WTC11 (cell line): Measurements from ENCODE around the gene MSI2.

Experiments used
- AFF4 ChIP-seq: sonication (generic); formaldehyde crosslinking; IDR thresholded peaks from 2 replicates; pipeline ENCODE4 v1.8.1; 2023; ENCODE audit warnings: mild to moderate bottlenecking, missing genetic modification reagents, borderline replicate concordance
- ATF1 ChIP-seq: sonication (generic); formaldehyde crosslinking; IDR thresholded peaks from 2 replicates; pipeline ENCODE4 v1.8.1; 2023; ENCODE audit warnings: mild to moderate bottlenecking, moderate library complexity, missing genetic modification reagents
- CDX4 ChIP-seq: fragments of 250-450 bp; sonication (Bioruptor Pico); IDR thresholded peaks from 2 replicates; pipeline ENCODE4 v1.9.0; 2021; ENCODE audit warnings: moderate library complexity, mild to moderate bottlenecking, inconsistent platforms, borderline replicate concordance
- ELF4 ChIP-seq: sonication (generic); formaldehyde crosslinking; IDR thresholded peaks from 2 replicates; pipeline ENCODE4 v1.8.1; 2022; ENCODE audit warnings: low read depth, mild to moderate bottlenecking, moderate library complexity, missing genetic modification reagents
- GABPB1 ChIP-seq: sonication (generic); formaldehyde crosslinking; IDR thresholded peaks from 2 replicates; pipeline ENCODE4 v1.8.1; 2023; ENCODE audit warnings: mild to moderate bottlenecking, missing genetic modification reagents
- HMGA2 ChIP-seq: fragments of 250-450 bp; sonication (Bioruptor Pico); IDR thresholded peaks from 2 replicates; pipeline ENCODE4 v1.4.0; 2021; ENCODE audit warnings: mild to moderate bottlenecking, moderate library complexity
- MYBL2 ChIP-seq: sonication (generic); formaldehyde crosslinking; IDR thresholded peaks from 2 replicates; pipeline ENCODE4 v1.8.1; 2023; ENCODE audit warnings: mild to moderate bottlenecking, moderate library complexity, missing genetic modification reagents
- PREB ChIP-seq: sonication (generic); formaldehyde crosslinking; IDR thresholded peaks from 2 replicates; pipeline ENCODE4 v1.8.1; 2022; ENCODE audit warnings: mild to moderate bottlenecking, missing genetic modification reagents, moderate library complexity, borderline replicate concordance
- ZBTB21 ChIP-seq: sonication (generic); formaldehyde crosslinking; IDR thresholded peaks from 2 replicates; pipeline ENCODE4 v1.8.1; 2023; ENCODE audit warnings: mild to moderate bottlenecking, missing genetic modification reagents, borderline replicate concordance
- TF ChIP-seq, protein P1 (sequence below): fragments of 200-600 bp; IDR thresholded peaks from 2 replicates; pipeline ENCODE4 v1.8.0; 2022; ENCODE audit warnings: antibody characterized with exemption
- TF ChIP-seq, protein P2 (sequence below): sonication (generic); formaldehyde crosslinking; IDR thresholded peaks from 2 replicates; pipeline ENCODE4 v1.8.0; 2022; ENCODE audit warnings: mild to moderate bottlenecking, missing genetic modification reagents
- TF ChIP-seq, protein P3 (sequence below): sonication (generic); formaldehyde crosslinking; IDR thresholded peaks from 2 replicates; pipeline ENCODE4 v1.8.0; 2022; ENCODE audit warnings: missing genetic modification reagents
- TF ChIP-seq, protein P4 (sequence below): sonication (generic); formaldehyde crosslinking; IDR thresholded peaks from 2 replicates; pipeline ENCODE4 v1.8.1; 2022; ENCODE audit warnings: low read depth, missing genetic modification reagents, borderline replicate concordance

- TF ChIP-seq, protein P1, sequence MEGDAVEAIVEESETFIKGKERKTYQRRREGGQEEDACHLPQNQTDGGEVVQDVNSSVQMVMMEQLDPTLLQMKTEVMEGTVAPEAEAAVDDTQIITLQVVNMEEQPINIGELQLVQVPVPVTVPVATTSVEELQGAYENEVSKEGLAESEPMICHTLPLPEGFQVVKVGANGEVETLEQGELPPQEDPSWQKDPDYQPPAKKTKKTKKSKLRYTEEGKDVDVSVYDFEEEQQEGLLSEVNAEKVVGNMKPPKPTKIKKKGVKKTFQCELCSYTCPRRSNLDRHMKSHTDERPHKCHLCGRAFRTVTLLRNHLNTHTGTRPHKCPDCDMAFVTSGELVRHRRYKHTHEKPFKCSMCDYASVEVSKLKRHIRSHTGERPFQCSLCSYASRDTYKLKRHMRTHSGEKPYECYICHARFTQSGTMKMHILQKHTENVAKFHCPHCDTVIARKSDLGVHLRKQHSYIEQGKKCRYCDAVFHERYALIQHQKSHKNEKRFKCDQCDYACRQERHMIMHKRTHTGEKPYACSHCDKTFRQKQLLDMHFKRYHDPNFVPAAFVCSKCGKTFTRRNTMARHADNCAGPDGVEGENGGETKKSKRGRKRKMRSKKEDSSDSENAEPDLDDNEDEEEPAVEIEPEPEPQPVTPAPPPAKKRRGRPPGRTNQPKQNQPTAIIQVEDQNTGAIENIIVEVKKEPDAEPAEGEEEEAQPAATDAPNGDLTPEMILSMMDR, result no peak
- TF ChIP-seq PREB (CRISPR knock-in tag) (no peak), AFF4 (CRISPR knock-in tag) (no peak), HMGA2 (CRISPR knock-in tag) (no peak), ZBTB21 (CRISPR knock-in tag) (no peak), GABPB1 (CRISPR knock-in tag) (no peak), ELF4 (CRISPR knock-in tag) (no peak), ATF1 (CRISPR knock-in tag) (no peak), MYBL2 (CRISPR knock-in tag) (no peak), CDX4 (CRISPR knock-in tag) (no peak)
- TF ChIP-seq, protein P2, sequence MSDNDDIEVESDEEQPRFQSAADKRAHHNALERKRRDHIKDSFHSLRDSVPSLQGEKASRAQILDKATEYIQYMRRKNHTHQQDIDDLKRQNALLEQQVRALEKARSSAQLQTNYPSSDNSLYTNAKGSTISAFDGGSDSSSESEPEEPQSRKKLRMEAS (CRISPR knock-in tag), result no peak
- TF ChIP-seq, protein P3, sequence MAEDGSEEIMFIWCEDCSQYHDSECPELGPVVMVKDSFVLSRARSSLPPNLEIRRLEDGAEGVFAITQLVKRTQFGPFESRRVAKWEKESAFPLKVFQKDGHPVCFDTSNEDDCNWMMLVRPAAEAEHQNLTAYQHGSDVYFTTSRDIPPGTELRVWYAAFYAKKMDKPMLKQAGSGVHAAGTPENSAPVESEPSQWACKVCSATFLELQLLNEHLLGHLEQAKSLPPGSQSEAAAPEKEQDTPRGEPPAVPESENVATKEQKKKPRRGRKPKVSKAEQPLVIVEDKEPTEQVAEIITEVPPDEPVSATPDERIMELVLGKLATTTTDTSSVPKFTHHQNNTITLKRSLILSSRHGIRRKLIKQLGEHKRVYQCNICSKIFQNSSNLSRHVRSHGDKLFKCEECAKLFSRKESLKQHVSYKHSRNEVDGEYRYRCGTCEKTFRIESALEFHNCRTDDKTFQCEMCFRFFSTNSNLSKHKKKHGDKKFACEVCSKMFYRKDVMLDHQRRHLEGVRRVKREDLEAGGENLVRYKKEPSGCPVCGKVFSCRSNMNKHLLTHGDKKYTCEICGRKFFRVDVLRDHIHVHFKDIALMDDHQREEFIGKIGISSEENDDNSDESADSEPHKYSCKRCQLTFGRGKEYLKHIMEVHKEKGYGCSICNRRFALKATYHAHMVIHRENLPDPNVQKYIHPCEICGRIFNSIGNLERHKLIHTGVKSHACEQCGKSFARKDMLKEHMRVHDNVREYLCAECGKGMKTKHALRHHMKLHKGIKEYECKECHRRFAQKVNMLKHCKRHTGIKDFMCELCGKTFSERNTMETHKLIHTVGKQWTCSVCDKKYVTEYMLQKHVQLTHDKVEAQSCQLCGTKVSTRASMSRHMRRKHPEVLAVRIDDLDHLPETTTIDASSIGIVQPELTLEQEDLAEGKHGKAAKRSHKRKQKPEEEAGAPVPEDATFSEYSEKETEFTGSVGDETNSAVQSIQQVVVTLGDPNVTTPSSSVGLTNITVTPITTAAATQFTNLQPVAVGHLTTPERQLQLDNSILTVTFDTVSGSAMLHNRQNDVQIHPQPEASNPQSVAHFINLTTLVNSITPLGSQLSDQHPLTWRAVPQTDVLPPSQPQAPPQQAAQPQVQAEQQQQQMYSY (CRISPR knock-in tag), result no peak
- TF ChIP-seq, protein P4, sequence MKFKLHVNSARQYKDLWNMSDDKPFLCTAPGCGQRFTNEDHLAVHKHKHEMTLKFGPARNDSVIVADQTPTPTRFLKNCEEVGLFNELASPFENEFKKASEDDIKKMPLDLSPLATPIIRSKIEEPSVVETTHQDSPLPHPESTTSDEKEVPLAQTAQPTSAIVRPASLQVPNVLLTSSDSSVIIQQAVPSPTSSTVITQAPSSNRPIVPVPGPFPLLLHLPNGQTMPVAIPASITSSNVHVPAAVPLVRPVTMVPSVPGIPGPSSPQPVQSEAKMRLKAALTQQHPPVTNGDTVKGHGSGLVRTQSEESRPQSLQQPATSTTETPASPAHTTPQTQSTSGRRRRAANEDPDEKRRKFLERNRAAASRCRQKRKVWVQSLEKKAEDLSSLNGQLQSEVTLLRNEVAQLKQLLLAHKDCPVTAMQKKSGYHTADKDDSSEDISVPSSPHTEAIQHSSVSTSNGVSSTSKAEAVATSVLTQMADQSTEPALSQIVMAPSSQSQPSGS, result no peak
Observed at GRCh38 chr17:57397402-57397801, 141.1 kb downstream of the MSI2 start.
